GM12801 (cell line): ENCODE results near the gene LYPD6B.

Experiments used
- TF ChIP-seq, protein P1 (sequence below): IDR thresholded peaks from one replicate; pipeline ENCODE4 v1.5.1; 2011; ENCODE audit warnings: control low read depth; ENCODE audit not compliant: insufficient read length; ENCODE audit errors: extremely low read depth

The LYPD6B gene

DNA sequence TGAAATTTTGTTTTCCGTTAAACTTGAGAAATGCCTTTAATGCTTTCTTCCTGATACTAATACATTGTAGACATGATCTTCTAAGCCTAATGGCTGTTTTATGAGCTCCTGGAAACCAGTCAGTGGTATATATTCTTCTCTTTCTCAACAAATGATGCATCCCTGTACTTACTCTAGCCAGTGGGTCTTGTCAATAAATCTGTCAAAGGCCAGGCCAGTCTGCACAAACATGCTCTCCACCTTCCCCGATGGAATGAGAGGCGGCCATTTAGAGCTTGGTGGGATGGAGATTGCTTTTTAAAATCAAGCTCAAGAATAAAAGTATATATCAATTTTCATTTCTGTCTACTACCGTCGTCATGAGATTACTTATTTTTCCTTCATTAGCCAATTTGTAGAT is 140.1 kb downstream of the LYPD6B start:
- TF ChIP-seq, protein P1, sequence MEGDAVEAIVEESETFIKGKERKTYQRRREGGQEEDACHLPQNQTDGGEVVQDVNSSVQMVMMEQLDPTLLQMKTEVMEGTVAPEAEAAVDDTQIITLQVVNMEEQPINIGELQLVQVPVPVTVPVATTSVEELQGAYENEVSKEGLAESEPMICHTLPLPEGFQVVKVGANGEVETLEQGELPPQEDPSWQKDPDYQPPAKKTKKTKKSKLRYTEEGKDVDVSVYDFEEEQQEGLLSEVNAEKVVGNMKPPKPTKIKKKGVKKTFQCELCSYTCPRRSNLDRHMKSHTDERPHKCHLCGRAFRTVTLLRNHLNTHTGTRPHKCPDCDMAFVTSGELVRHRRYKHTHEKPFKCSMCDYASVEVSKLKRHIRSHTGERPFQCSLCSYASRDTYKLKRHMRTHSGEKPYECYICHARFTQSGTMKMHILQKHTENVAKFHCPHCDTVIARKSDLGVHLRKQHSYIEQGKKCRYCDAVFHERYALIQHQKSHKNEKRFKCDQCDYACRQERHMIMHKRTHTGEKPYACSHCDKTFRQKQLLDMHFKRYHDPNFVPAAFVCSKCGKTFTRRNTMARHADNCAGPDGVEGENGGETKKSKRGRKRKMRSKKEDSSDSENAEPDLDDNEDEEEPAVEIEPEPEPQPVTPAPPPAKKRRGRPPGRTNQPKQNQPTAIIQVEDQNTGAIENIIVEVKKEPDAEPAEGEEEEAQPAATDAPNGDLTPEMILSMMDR: no peak

DNA sequence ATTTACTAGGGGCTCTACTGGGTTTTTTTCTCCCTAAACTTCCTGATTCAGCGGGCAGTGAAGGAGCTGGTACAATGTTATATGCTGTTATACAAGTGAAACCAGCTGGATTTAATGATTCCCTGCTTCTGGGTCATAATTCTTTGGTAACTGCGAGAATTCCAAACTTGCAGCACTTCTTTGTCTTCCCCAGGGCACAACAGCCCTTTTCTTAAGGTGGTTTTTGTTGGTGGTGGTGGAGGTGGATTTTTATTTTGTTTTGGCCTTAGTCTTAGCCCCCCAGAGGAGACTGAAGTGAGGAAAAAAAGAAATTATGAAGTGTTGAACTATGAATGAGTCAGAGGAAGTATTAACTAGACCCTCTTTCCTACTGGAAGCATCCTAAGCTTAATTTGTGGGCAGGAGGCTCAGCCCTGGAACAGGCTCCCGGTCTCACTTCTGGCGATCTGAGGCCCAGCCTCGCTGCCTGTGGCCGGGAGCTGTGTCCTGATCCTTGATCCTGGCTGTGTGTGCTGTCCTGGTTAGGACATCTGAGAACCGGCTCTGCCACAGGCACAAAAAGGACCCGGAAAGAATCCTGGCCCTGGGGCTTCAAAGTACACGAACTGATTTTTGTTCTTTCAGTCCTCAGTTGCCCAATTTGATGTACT is 141.9 kb downstream of the LYPD6B start:
- TF ChIP-seq, protein P1: no peak

DNA sequence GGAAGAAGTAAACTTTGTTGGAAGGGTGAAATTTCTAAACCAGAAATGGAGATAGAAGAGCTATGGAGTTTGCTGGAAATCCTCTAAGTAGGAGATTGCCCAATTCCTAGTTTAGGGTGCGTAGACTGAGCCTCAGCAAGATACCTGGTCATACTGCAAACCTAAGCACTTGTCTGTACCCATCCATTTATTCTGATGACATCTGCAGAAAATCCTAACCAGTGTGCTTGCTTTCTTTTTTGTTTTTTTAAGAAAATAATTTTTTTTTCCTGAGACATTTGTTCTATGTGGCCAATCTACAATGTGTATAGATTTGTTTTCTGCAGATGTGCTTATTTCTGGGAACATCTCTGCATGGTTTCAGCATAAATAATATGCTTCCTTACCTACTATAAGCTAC is 144.7 kb downstream of the LYPD6B start:
- TF ChIP-seq, protein P1: no peak

DNA sequence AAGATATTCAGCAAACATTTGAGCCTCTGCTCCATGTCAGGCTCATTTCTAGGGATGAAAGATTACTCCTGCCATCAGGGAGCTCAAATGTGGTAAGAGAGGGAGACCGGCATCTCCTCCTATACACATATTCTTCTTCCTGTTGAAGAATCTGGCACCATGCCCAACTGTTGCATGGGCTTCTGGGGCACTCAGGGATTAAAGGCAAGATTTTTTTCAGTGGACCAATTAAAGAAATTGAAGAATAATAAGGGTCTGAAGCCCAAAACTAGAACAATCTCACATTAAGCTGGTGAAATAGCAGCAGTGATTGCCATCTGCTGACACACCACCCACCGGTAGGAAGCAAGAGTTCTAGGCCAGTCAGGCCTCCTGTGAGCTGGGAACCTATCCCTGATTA is 146.5 kb downstream of the LYPD6B start:
- TF ChIP-seq, protein P1: no peak

DNA sequence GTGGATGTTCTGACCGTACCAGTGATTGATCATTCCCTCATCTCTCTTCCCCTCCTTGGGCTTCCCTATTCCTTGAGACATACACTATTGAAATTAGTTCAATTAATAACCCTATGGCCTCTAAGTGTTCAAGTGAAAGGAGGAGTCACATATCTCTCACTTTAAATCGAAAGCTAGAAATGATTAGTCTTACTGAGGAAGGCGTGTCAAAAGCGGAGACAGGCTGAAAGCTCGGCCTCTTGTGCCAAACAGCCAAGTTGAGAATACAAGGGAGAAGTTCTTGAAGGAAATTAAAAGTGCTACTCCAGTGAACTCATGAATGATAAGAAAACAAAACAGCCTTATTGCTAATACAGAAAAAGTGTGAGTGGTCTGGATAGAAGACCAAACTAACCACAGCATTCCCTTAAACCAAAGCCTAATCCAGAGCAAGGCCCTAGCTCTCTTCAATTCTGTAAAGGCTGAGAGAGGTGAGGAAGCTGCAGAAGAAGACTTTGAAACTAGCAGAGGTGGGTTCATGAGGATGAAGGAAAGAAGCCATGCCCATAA is 147.5 kb downstream of the LYPD6B start:
- TF ChIP-seq, protein P1: no peak

DNA sequence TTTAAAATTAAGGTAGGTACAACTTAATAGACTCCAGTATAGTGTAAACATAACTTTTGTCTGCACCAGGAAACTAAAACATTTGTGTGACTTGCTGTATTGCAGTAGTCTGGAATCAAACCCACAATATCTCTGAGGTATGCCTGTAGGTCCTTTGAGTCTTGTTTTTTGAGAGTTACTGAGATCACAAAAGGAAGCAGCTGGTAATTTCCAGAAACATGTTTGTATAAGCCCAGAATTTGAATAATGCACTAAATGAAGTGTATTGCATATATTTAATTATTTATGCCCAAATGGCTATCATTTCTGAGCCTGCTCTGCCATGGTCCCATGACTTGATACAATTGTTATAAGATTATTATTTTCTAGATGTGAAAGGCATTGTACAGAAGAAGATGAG is 148.6 kb downstream of the LYPD6B start:
- TF ChIP-seq, protein P1: no peak

DNA sequence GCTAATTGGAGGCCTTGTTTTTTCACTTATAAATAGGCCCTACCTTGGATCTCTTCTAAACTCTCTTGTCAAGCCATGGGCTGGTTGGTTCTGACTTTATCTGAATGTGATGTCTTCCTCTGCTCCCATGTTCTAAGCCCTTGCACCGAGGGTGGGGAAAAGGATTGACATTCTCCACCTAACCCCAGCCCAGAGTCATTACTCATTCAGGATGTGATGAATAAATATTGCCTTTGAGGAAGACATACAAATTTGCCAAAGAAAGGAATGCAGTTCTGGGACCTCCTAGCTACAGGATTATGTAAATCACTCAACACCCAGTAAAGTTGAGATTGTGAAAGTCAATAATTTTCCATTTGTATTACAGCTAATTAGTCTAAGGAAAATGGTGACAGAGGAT is 149.8 kb downstream of the LYPD6B start:
- TF ChIP-seq, protein P1: no peak
